OCI-LY7 (cell line): ENCODE data around the gene WDR83. TPM values are rescaled to one million over a fixed set of nuclear protein-coding genes. Genes with fewer than 3 reads are reported as not detected.

Experiments used
- BruUV-seq: library from RNA; stranded (reverse); fragments of 400-500 nt; replicated peaks from 2 replicates; lab custom pipeline; 2021; lab: Mats Ljungman, UMichigan
- CTCF ChIA-PET: fragments of 300-600 bp; sonication (Branson Sonifier 250); formaldehyde crosslinking; loops from one replicate; lab custom pipeline; 2022; ENCODE audit warnings: antibody characterized with exemption; ENCODE audit not compliant: unreplicated experiment; lab: Charles Lee
- POLR2A ChIA-PET: fragments of 300-600 bp; sonication (Branson Sonifier 250); formaldehyde crosslinking; loops from one replicate; lab custom pipeline; 2022; ENCODE audit warnings: antibody characterized with exemption; lab: Charles Lee
- DNase-seq: peaks from one replicate; pipeline ENCODE4 v3.0.0-alpha.2; 2015; ENCODE audit warnings: low spot score
- H2AFZ ChIP-seq: fragments of 200-600 bp; sonication (generic), shearing (Covaris generic); 2 replicates; pipeline ENCODE4 v1.6.1; 2014; ENCODE audit warnings: mild to moderate bottlenecking, antibody characterized with exemption, low read length, moderate library complexity
- H3K27ac ChIP-seq: fragments of 200-600 bp; sonication (generic); 2 replicates; pipeline ENCODE4 v1.5.1; 2014; ENCODE audit warnings: mixed run types, low read depth, mild to moderate bottlenecking, moderate library complexity, low read length, inconsistent platforms; ENCODE audit not compliant: poor library complexity, severe bottlenecking
- H3K36me3 ChIP-seq: fragments of 200-600 bp; sonication (generic); 2 replicates; pipeline ENCODE4 v1.6.1; 2014; ENCODE audit warnings: mild to moderate bottlenecking, antibody characterized with exemption, low read length, moderate library complexity, mixed read lengths; ENCODE audit not compliant: insufficient read depth
- H3K4me1 ChIP-seq: fragments of 200-600 bp; sonication (generic); 2 replicates; pipeline ENCODE4 v1.5.1; 2014; ENCODE audit warnings: mild to moderate bottlenecking, low read length; ENCODE audit not compliant: insufficient read depth, poor library complexity, severe bottlenecking
- H3K4me2 ChIP-seq: fragments of 200-600 bp; sonication (generic); 2 replicates; pipeline ENCODE4 v1.6.1; 2014; ENCODE audit warnings: mild to moderate bottlenecking, low read length
- H3K4me3 ChIP-seq: fragments of 200-600 bp; sonication (generic); 2 replicates; pipeline ENCODE4 v1.5.1; 2014; ENCODE audit warnings: mild to moderate bottlenecking, low read depth, low read length; ENCODE audit not compliant: poor library complexity, severe bottlenecking
- H3K79me2 ChIP-seq: fragments of 200-600 bp; sonication (generic); 2 replicates; pipeline ENCODE4 v1.6.1; 2016; ENCODE audit warnings: low read depth, mild to moderate bottlenecking, low read length, moderate library complexity, mixed read lengths; ENCODE audit not compliant: insufficient read depth
- H3K9me2 ChIP-seq: fragments of 200-600 bp; sonication (generic); 2 replicates; pipeline ENCODE4 v1.6.1; 2016; ENCODE audit warnings: mild to moderate bottlenecking, low read length, mixed read lengths; ENCODE audit not compliant: insufficient read depth
- H3K9me3 ChIP-seq: fragments of 200-600 bp; sonication (generic); 2 replicates; pipeline ENCODE4 v1.6.1; 2014; ENCODE audit warnings: mild to moderate bottlenecking, mixed run types, low read length, mixed read lengths
- H4K20me1 ChIP-seq: fragments of 200-600 bp; sonication (generic); 2 replicates; pipeline ENCODE4 v1.6.1; 2014; ENCODE audit warnings: mild to moderate bottlenecking, antibody characterized with exemption, low read length, moderate library complexity, mixed read lengths; ENCODE audit not compliant: insufficient read depth
- CTCF ChIP-seq: fragments of 200-600 bp; sonication (generic); conservative IDR thresholded peaks from 2 replicates; pipeline ENCODE4 v1.5.1; 2014; ENCODE audit warnings: mild to moderate bottlenecking, antibody characterized with exemption, low read length, moderate library complexity, mixed read lengths
- EZH2phosphoT487 ChIP-seq: fragments of 200-600 bp; sonication (generic); IDR thresholded peaks from 2 replicates; pipeline ENCODE4 v1.6.1; 2018; ENCODE audit warnings: low read depth, borderline replicate concordance, mild to moderate bottlenecking, mixed run types, antibody characterized with exemption, low read length, moderate library complexity, mixed read lengths
- intact Hi-C: fragments of 100-400 bp; cut with micrococcal nuclease; formaldehyde crosslinking; loops from one replicate; pipeline ENCODE4 v1.10.0; 2022; ENCODE audit not compliant: unreplicated experiment
- total RNA-seq, 2 experiments: library from RNA; depleted of rRNA in 1 of 2; stranded (reverse); fragments of >200 nt in 1 of 2; shearing (Covaris generic) in 1 of 2; gene quantifications; 2 replicates each; pipeline ENCODE4 v1.2.3, GENCODE V29; 2014 to 2022

WDR83 gene
- total RNA-seq, 2 experiments from 2014 or later, result 15.9 to 17.0 TPM

- Histone ChIP-seq H3K27ac (no peak overlapping the region), H3K79me2 (no peaks in the 10 kb centered on the region), H3K9me3 (no peaks in the 10 kb centered on the region), H3K9me2 (no peaks in the 10 kb centered on the region), H3K4me1 (no peaks in the 10 kb centered on the region), H3K36me3 (peaks cover 15% of the 10 kb centered on the region), H4K20me1 (no peaks in the 10 kb centered on the region), H3K4me3 (no peak overlapping the region), H2AFZ (no peak overlapping the region), H3K4me2 (no peak overlapping the region)
- ChIA-PET POLR2A (interaction anchor here (0.6 kb wide), 1 partner anchor 876 kb away, joined by 3 read pairs; no protein-coding TSS in a partner anchor), CTCF (no interaction called here)
- no TSS peak for BruUV-seq
- intact Hi-C loops, result no loop called here
- no peak for TF ChIP-seq CTCF
- TF ChIP-seq EZH2phosphoT487, result no peak
- no peak for DNase-seq
These were observed 20.1 kb upstream of the WDR83 start for GRCh38 chr19:12646551-12646950.

DNA sequence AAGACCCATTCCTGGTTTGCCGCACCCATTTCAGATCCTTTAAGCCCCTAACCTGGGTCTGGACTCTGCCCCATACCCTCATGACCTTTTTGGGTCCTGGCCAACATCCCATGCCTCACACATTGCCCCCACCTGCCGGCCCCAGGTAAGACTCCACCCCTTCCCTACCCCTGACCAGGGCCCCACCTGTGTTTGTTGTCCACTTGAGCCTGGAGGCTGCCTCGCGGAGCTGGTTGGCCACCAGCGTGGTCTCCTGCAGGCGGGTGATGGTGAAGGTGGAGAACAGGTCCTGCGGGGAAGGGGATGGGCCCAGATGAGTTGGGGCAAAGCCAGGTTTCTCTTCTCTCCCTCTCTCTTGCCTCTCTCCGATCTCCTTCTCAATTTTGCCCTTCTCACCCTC is 19.6 kb upstream of the WDR83 start:
- Histone ChIP-seq H3K4me2 (no peak overlapping the region), H3K27ac (no peak overlapping the region), H3K9me2 (no peaks in the 10 kb centered on the region), H3K4me3 (no peak overlapping the region), H2AFZ (no peak overlapping the region), H3K9me3 (no peaks in the 10 kb centered on the region), H3K79me2 (no peaks in the 10 kb centered on the region), H3K4me1 (no peaks in the 10 kb centered on the region), H4K20me1 (no peaks in the 10 kb centered on the region), H3K36me3 (peaks cover 20% of the 10 kb centered on the region)
- no TSS peak for BruUV-seq
- DNase-seq, result no peak
- TF ChIP-seq CTCF (no peak), EZH2phosphoT487 (no peak)
- intact Hi-C loops, result no loop called here
- ChIA-PET POLR2A (interaction anchor here (0.6 kb wide), 1 partner anchor 876 kb away, joined by 3 read pairs; no protein-coding TSS in a partner anchor), CTCF (no interaction called here)

- H4K20me1 ChIP-seq, result no peaks in the 10 kb centered on the region
- DNase-seq, result no peak
- BruUV-seq, result no TSS peak
- peaks cover 22% of the 10 kb centered on the region for H3K36me3 ChIP-seq
- H3K27ac ChIP-seq, result no peak overlapping the region
- TF ChIP-seq EZH2phosphoT487 (no peak), CTCF (no peak)
- no peak overlapping the region for H3K4me3 ChIP-seq
- no peak overlapping the region for H3K4me2 ChIP-seq
- no peaks in the 10 kb centered on the region for H3K4me1 ChIP-seq
- no peaks in the 10 kb centered on the region for H3K9me3 ChIP-seq
- no peaks in the 10 kb centered on the region for H3K79me2 ChIP-seq
- ChIA-PET CTCF (no interaction called here), POLR2A (no interaction called here)
- no peaks in the 10 kb centered on the region for H3K9me2 ChIP-seq
- H2AFZ ChIP-seq, result no peak overlapping the region
- intact Hi-C loops, result no loop called here
These were observed 19.0 kb upstream of the WDR83 start for GRCh38 chr19:12647490-12648071.
